Ramos (cell line): ENCODE measurements around the gene COASY.
"Not testable (repeated sequence)": the region's sequence is repeated elsewhere in the genome, so short reads cannot be mapped to it uniquely, and the experiment has no call there.

Experiments used
- in situ Hi-C: fragments of 300-500 bp; cut with MboI; formaldehyde crosslinking; loops from one replicate; pipeline ENCODE4 v1.14.3; 2022; ENCODE audit warnings: low sequenced_read_pairs; ENCODE audit not compliant: unreplicated experiment

COASY gene

GRCh38 chr17:42598905-42599304, 37.0 kb downstream of the COASY start:
- in situ Hi-C loops, result loop anchor here (25.0 kb wide), 1 partner anchor 763 kb away; no protein-coding TSS in a partner anchor

- in situ Hi-C loops, result no loop called here
These were observed 41.4 kb downstream of the COASY start for GRCh38 chr17:42603318-42603717.

GRCh38 chr17:42607769-42608168, 45.8 kb downstream of the COASY start:
- in situ Hi-C loops, result no loop called here

GRCh38 chr17:42608305-42609181, 46.6 kb downstream of the COASY start:
- in situ Hi-C loops, result no loop called here

- in situ Hi-C loops, result no loop called here
These were observed 47.4 kb downstream of the COASY start, which contains the start of the genes RETREG3 and TUBG1 for GRCh38 chr17:42609182-42609813. RETREG3 (minus strand) TSS chr17:42609374; CDS start chr17:42609324, 50 bp downstream. TUBG1 (plus strand) TSS chr17:42609683; CDS start chr17:42609738, 55 bp downstream.

GRCh38 chr17:42609814-42610801, 48.2 kb downstream of the COASY start:
- in situ Hi-C loops, result not testable (repeated sequence)

GRCh38 chr17:42612013-42612412, 50.1 kb downstream of the COASY start:
- in situ Hi-C loops, result no loop called here

GRCh38 chr17:42613699-42614295, 51.8 kb downstream of the COASY start:
- in situ Hi-C loops, result no loop called here
